ENCODE measurements around the gene EIF4A3. TPM values are rescaled to one million over a fixed set of nuclear protein-coding genes. Genes with fewer than 3 reads are reported as not detected.

Gene EIF4A3
- total RNA-seq, 2 donors from 2014 or later: 105 to 144 TPM

DNA sequence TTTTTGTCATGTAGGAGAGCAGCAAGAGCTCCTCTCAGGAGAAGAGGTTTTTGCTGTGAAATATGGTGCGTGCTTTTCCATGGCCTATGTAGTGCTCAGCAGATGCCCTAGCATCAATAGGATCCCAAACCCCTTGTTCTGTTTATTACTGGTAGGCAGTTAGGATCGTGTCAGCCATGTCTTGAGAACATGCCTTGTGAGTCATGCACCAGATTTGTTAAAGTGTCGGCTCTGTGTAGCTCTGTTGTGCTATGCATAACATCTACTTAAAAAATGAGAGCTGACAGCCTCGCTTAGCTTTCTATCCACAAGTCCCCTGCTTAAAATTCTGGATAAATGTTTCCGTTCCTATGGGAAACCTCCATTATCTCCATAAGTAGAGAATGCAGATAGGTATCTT is 4.4 kb upstream of the EIF4A3 start:
- Mint-ChIP-seq H3K27ac (no peak overlapping the region), H3K36me3 (peaks cover 8 to 9% of the 10 kb centered on the region in 2 donors), H3K9me3 (no peaks in the 10 kb centered on the region)
- no peak for ATAC-seq
- no peak for DNase-seq (ENCODE audit: low spot score in 2 of 2)

DNA sequence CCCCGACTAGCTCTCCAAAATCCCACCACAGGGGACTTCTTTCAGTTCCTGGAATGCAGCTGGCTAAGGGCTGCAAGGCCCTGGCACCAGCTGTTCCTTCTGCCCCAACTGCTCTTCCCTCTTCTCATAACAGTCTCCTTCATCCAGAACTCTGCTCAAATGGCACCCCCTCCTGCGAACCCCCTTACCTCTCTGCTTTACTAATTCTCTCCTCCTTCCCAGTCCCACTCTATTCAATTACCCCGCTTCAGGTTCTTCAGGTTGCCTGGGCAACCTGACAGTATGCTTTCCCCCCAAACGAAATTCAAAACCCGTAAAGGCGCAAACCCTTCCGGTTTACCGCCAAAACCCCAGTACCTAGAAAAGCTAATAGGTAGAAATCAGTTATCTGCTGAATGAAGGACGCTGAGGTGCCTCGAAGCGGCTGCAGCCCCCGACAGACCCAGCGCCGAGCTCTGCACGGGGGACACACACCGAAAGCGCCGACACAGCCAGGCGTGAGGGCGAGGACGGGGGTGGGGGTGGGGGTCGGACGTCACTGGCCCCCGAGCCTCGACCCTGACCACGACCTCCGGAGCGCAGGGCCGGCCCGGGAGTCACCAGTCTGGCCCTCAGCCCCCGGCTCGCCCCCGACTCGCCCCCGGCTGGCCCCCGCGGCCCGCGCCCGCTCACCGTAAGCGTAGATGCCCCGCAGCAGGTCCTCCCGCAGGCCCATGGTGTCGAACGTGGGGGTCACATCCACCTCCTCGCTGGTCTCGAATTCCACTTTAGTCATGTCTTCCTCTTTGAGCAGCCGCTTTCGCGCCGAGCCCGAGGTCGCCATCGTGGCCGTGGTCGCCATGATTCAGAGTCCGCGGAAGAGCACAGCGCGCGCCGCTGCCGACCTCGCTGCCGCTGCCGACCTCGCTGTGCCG is 550 bp downstream of the EIF4A3 start:
- peak in 1 of 2 donors; percentile 29 for ATAC-seq

GRCh38 chr17:80145076-80146075 is 1.6 kb downstream of the EIF4A3 start:
- Mint-ChIP-seq H3K9me3 (no peaks in the 10 kb centered on the region), H3K27ac (peak overlapping the region; percentile 78 to 96), H3K36me3 (peaks cover 25 to 37% of the 10 kb centered on the region in 2 donors)
- DNase-seq (ENCODE audit: low spot score in 2 of 2) (peak in 1 of 2 donors; percentile 53), ATAC-seq (no peak)

More for the DNA sequence above, 550 bp downstream of the EIF4A3 start:
- no peak for DNase-seq (ENCODE audit: low spot score in 2 of 2)
- peaks cover 23 to 34% of the 10 kb centered on the region in 2 donors for H3K36me3 Mint-ChIP-seq
- peak overlapping the region; percentile 78 to 96 for H3K27ac Mint-ChIP-seq
- H3K9me3 Mint-ChIP-seq: no peaks in the 10 kb centered on the region

DNA sequence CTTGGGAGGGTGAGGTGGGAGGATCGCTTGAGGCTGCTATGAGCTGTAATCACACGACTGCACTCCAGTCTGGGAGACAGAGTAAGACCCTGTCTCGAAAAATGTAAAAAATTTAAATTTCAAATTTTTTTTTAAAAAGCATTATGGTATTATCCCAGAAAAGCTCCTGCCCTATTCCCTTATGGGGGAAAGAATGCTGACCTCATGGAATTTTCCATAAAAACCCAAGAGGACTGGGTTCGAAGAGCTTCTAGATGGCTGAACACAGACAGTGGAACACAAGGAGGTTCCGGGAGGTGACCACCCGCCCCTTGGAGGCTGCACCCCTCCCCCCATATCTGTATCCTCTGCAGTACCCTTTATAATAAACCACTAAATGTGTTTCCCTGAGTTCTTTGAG is 4.0 kb downstream of the EIF4A3 start:
- Mint-ChIP-seq H3K27ac (peak overlapping the region in 1 of 2 donors; percentile 79), H3K9me3 (no peaks in the 10 kb centered on the region), H3K36me3 (peaks cover 46 to 55% of the 10 kb centered on the region in 2 donors)
- ATAC-seq (no peak), DNase-seq (ENCODE audit: low spot score in 2 of 2) (no peak)

DNA sequence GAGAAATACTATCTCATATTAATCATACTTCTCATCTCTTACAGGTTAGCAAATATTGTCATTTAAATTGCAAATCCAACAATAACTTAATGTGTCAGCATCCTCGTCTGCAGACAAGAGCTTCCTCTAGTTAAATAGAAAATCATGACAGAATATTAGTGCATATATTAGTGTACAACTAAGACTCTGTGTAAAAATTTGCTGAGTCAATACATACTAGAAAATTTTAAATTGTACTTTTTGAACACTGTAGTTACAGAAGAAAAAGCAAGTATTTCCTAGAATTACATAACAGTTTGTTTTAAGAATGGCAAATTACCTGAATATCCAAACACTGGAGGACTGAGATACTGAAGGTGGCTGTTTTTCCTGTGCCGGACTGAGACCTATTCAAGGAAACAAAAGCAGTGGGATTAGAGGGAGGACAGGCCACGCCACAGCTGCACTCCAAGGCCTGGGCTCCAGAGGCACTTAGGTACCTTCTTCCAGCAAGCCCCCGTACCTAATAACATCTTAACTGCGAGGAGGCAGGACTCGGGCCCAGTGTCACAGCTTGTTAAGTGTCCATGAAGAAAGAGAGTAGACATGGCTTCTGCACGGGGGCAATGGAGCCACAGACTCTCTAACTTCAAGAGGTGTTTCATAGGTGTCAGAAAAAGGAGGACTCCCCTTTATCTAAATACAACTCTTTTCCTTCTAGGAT is 5.3 kb downstream of the EIF4A3 start:
- Mint-ChIP-seq H3K27ac (no peak overlapping the region), H3K36me3 (peaks cover 43 to 59% of the 10 kb centered on the region in 2 donors), H3K9me3 (no peaks in the 10 kb centered on the region)
- DNase-seq (ENCODE audit: low spot score in 2 of 2) (peak in 1 of 2 donors; percentile 20), ATAC-seq (no peak)

GRCh38 chr17:80138856-80139426 is 8.0 kb downstream of the EIF4A3 start:
- Mint-ChIP-seq H3K36me3 (peaks cover 33 to 55% of the 10 kb centered on the region in 2 donors), H3K27ac (no peak overlapping the region), H3K9me3 (no peaks in the 10 kb centered on the region)
- DNase-seq (ENCODE audit: low spot score in 2 of 2): no peak
- ATAC-seq: no peak

DNA sequence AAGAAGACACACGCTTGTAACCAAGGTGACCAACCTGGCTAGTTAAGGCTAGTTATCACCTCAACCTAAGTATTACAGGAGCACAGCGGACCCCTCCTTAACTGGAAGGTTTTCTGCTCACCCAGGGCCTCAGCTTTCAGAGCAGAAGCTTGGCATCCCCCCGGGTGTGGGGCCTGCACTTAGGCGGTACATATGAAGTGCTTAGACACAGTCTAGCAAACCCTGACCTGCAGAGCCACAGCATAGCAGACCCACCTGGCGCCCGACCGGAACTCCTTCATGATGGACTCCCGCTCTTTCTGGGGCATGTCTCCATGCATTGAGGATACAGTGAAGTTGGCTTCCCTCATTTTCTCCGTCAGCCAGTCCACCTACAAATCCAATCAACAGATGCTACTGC is 9.8 kb downstream of the EIF4A3 start:
- ATAC-seq (peak in 1 of 2 donors; percentile 17), DNase-seq (ENCODE audit: low spot score in 2 of 2) (no peak)
- H3K27ac Mint-ChIP-seq: no peak overlapping the region
- peaks cover 41 to 63% of the 10 kb centered on the region in 2 donors for H3K36me3 Mint-ChIP-seq
- no peaks in the 10 kb centered on the region for H3K9me3 Mint-ChIP-seq

DNA sequence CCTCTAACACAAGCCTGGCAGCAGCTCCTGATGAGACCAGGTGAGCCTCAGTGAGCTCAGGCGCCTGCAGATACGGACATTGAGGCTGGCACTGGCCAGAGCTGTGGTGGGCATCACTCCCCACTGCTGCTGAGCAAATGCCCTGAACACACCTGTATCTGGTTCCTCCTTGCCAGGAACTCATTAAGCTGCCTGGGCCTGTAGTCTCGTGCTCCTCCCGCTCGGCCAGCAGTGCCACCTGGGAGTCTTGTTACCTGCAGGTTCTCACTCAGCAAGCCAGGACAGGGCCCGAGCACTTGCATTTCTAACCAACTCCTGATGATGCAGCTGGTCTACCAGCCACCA is 13.3 kb downstream of the EIF4A3 start:
- ATAC-seq: peak; percentile 3 to 19

DNA sequence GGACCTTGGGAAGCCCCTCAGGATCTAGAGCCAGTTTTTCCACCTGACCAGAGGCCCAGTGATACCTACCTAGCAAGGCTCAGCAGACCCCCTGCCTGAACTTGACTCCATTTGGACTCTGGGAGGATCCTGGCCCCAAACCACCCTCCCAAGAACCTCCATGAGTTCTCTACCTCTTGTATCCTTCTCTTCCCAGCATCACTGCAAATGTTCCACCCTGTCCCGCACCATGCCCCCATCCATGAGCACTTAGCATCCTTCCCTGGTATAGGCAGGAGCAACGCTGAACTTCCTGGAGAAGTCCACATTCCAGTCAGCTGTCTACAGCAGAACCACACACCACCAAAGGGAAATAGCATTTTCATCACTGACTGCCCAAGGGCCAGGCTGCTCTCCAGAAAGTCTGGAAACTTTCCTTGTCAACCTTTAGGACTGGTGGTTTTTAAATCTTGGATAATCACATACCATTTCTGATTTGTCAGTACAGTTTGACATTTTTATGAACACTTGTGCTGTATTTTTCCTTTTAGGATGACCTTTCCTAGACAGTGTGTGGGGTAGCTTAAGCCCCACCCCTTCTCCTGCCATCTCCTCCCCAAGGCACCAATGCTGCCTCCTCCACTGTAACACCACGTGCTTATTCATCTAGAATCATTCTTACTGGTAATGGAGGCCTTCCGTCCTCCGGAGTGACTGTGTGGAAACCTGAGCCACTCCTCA is 13.9 kb downstream of the EIF4A3 start:
- no peak for DNase-seq (ENCODE audit: low spot score in 2 of 2)
- Mint-ChIP-seq H3K36me3 (peaks cover 14 to 39% of the 10 kb centered on the region in 2 donors), H3K9me3 (no peaks in the 10 kb centered on the region), H3K27ac (peak overlapping the region; percentile 49 to 84)
- peak; percentile 19 to 40 for ATAC-seq

More for the DNA sequence above, 13.3 kb downstream of the EIF4A3 start:
- no peak for DNase-seq (ENCODE audit: low spot score in 2 of 2)
- Mint-ChIP-seq H3K9me3 (no peaks in the 10 kb centered on the region), H3K36me3 (peaks cover 18 to 43% of the 10 kb centered on the region in 2 donors), H3K27ac (peak overlapping the region; percentile 49 to 84)

GRCh38 chr17:80130992-80131391 is 15.9 kb downstream of the EIF4A3 start:
- ATAC-seq (no peak), DNase-seq (ENCODE audit: low spot score in 2 of 2) (no peak)
- peaks cover 7 to 27% of the 10 kb centered on the region in 2 donors for H3K36me3 Mint-ChIP-seq
- no peaks in the 10 kb centered on the region for H3K9me3 Mint-ChIP-seq
- H3K27ac Mint-ChIP-seq: no peak overlapping the region

DNA sequence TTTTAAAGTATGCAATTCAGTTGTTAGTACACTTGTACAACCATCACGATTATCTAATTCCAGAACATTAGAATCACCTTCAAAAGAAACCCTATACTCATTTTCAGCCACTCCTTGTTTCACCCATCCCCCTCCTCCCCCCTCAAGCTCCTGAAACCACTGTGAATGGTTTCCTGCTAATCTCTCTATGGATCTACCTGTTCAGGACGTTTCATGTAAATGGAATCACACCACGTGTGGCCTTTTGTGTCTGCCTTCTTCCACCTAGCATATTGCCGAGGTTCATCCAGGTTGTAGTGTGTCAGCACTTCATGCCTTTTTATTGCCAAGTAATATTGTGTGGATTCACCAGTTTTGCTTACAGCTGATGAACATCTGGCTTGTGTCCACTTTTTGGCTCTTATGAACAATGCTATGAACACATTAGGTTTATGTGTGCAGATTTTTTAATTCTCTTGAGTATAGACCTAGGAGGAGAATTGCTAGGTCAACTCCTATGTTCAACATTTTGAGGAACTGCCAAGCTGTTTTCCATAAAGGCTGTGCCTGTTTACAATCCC is 17.8 kb downstream of the EIF4A3 start:
- H3K36me3 Mint-ChIP-seq: peaks cover 7 to 10% of the 10 kb centered on the region in 2 donors
- DNase-seq (ENCODE audit: low spot score in 2 of 2) (peak in 1 of 2 donors; percentile 6), ATAC-seq (no peak)
- H3K9me3 Mint-ChIP-seq: no peaks in the 10 kb centered on the region
- no peak overlapping the region for H3K27ac Mint-ChIP-seq

DNA sequence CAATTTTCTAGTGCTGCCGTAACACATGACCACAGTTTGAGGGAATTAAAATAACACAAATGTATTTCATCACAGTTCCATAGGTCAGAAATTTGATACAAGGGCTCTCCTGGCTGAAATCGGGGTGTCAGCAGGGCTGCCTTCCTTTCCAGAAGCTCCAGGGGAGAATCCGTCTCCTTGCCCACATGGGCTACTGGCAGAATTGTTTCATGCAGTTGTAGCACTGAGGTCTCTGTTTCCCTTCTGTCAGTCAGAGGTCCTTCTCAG is 20.5 kb downstream of the EIF4A3 start:
- Mint-ChIP-seq H3K27ac (no peak overlapping the region), H3K36me3 (no peaks in the 10 kb centered on the region), H3K9me3 (no peaks in the 10 kb centered on the region)
- ATAC-seq (no peak), DNase-seq (ENCODE audit: low spot score in 2 of 2) (no peak)

GRCh38 chr17:80125656-80126448 is 21.1 kb downstream of the EIF4A3 start:
- no peak for ATAC-seq
- H3K27ac Mint-ChIP-seq: no peak overlapping the region
- no peaks in the 10 kb centered on the region for H3K36me3 Mint-ChIP-seq
- no peaks in the 10 kb centered on the region for H3K9me3 Mint-ChIP-seq
- no peak for DNase-seq (ENCODE audit: low spot score in 2 of 2)

DNA sequence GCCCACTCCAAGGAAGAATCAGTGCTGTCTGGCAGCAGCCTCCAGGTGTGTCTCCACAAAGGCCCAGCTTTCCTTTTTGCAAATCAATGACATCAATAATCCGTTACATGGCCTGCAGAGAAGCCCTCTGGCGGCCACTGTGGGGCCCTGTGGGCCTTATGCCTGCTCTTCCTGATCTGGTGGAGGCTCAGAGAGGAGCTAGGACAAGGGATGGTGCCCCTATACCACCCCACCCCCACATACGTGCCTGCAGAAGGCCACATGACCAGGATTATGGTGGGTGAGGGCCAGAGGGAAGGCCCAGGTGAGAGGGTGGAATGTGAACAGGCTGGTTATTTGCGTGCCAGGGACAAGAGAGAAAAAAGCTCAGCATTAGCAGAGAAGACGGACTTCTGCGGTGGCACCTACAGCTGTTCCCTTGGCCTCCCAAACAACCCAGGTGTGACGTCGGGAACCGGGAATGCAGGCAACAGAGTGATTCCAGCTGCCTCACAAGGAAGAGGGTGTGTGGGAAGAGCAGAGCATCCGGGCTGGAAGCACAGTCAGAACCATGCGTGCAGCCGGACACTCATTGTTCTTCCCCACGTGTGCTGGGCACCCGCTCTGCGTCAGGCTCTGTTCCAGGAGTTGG is 22.5 kb downstream of the EIF4A3 start:
- H3K9me3 Mint-ChIP-seq: no peaks in the 10 kb centered on the region
- ATAC-seq: no peak

More for the DNA sequence above, 22.5 kb downstream of the EIF4A3 start:
- no peak overlapping the region for H3K27ac Mint-ChIP-seq
- no peaks in the 10 kb centered on the region for H3K36me3 Mint-ChIP-seq
- DNase-seq (ENCODE audit: low spot score in 2 of 2): peak in 1 of 2 donors; percentile 42

Data from activated naive CD4-positive, alpha-beta T cell treated with anti-CD3 and anti-CD28 coated beads, Interleukin-2, amount 50 U/mL, for 72 hours (primary cell).